H1 (cell line): ENCODE measurements around the gene CPA1.

ENCODE experiments used
- CREB1 ChIP-seq: IDR thresholded peaks from 2 replicates; pipeline ENCODE4 v1.6.1; 2012; ENCODE audit warnings: inconsistent platforms
- CTCF ChIP-seq, 3 experiments: IDR thresholded peaks; 1 replicate in 2 of 3; 2 replicates in 1 of 3; pipeline versions ENCODE4 v1.5.1 to v1.6.1; 2011; ENCODE audit warnings: low read length in 3 of 3, mild to moderate bottlenecking in 3 of 3, inconsistent platforms in 2 of 3, low read depth in 1 of 3, moderate library complexity in 1 of 3; ENCODE audit not compliant: insufficient read depth in 1 of 3; ENCODE audit errors: control extremely low read depth in 1 of 3
- EP300 ChIP-seq, 2 experiments: IDR thresholded peaks; 1 replicate in 1 of 2; 2 replicates in 1 of 2; pipeline ENCODE4 v1.6.1; 2011 to 2012; ENCODE audit warnings: low read depth in 2 of 2, low read length in 2 of 2, mild to moderate bottlenecking in 2 of 2, borderline replicate concordance in 1 of 2, inconsistent platforms in 1 of 2, moderate library complexity in 1 of 2
- EZH2 ChIP-seq: fragments of 200-600 bp; sonication (generic); IDR thresholded peaks from 2 replicates; pipeline ENCODE4 v1.7.1; 2012; ENCODE audit warnings: low read depth, mild to moderate bottlenecking, moderate library complexity, low read length, inconsistent platforms; ENCODE audit not compliant: severe bottlenecking
- FOSL1 ChIP-seq: IDR thresholded peaks from 2 replicates; pipeline ENCODE4 v1.6.1; 2011; ENCODE audit warnings: mild to moderate bottlenecking, low read depth, low read length, moderate library complexity; ENCODE audit not compliant: insufficient read depth
- HDAC2 ChIP-seq, 2 experiments: fragments of 300-600 bp in 1 of 2; sonication (generic) in 1 of 2; IDR thresholded peaks; 2 replicates each; pipeline ENCODE4 v1.6.1; 2011 to 2012; ENCODE audit warnings: low read depth in 2 of 2, low read length in 2 of 2, mild to moderate bottlenecking in 2 of 2, moderate library complexity in 2 of 2, borderline replicate concordance in 1 of 2, inconsistent platforms in 1 of 2
- MAFK ChIP-seq: IDR thresholded peaks from 2 replicates; pipeline ENCODE4 v1.6.1; 2012; ENCODE audit warnings: low read depth, mild to moderate bottlenecking, improper control_type of control experiment, low read length
- MAX ChIP-seq: IDR thresholded peaks from 2 replicates; pipeline ENCODE4 v1.6.1; 2012; ENCODE audit warnings: inconsistent platforms
- POLR2A ChIP-seq, 2 experiments: IDR thresholded peaks; 1 replicate in 1 of 2; 2 replicates in 1 of 2; pipeline ENCODE4 v1.6.1; 2011; ENCODE audit warnings: low read depth in 2 of 2, low read length in 2 of 2, mild to moderate bottlenecking in 2 of 2; ENCODE audit errors: control extremely low read depth in 1 of 2
- POLR2AphosphoS5 ChIP-seq: IDR thresholded peaks from 2 replicates; pipeline ENCODE4 v1.6.1; 2011; ENCODE audit warnings: low read depth, low read length
- RAD21 ChIP-seq, 2 experiments: IDR thresholded peaks in 1 of 2; conservative IDR thresholded peaks in 1 of 2; 2 replicates each; pipeline ENCODE4 v1.6.1; 2011; ENCODE audit warnings: low read depth in 2 of 2, low read length in 2 of 2, improper control_type of control experiment in 1 of 2, inconsistent platforms in 1 of 2, mild to moderate bottlenecking in 1 of 2, moderate library complexity in 1 of 2
- RNF2 ChIP-seq: fragments of 200-900, 300-1000 bp; sonication (generic); IDR thresholded peaks from 2 replicates; pipeline ENCODE4 v1.7.1; 2016; ENCODE audit warnings: borderline replicate concordance, low read depth, mild to moderate bottlenecking, antibody characterized with exemption, low read length; ENCODE audit not compliant: poor library complexity, severe bottlenecking; ENCODE audit errors: missing control alignments
- SP1 ChIP-seq: IDR thresholded peaks from 2 replicates; pipeline ENCODE4 v1.6.1; 2011; ENCODE audit warnings: low read depth, low read length
- TAF1 ChIP-seq: IDR thresholded peaks from 2 replicates; pipeline ENCODE4 v1.6.1; 2011; ENCODE audit warnings: mild to moderate bottlenecking, low read depth, low read length

GRCh38 chr7:130372402-130373165, 7.7 kb upstream of the CPA1 start:
- TF ChIP-seq CTCF (IDR thresholded peaks at IDR 0.05; ENCODE audit: control extremely low read depth in 1 of 3, insufficient read depth in 1 of 3, low read depth in 1 of 3, low read length in 3 of 3) = no peak
- no peak for TF ChIP-seq RNF2
- TF ChIP-seq FOSL1 = no peak
- TF ChIP-seq RAD21 (IDR thresholded peaks at IDR 0.05 in 1 of 2, conservative IDR thresholded peaks at IDR 0.05 in 1 of 2; ENCODE audit: low read depth in 2 of 2, low read length in 2 of 2) = no peak
- no peak for TF ChIP-seq EP300 (IDR thresholded peaks at IDR 0.05; ENCODE audit: borderline replicate concordance in 1 of 2, low read depth in 2 of 2, low read length in 2 of 2)
- TF ChIP-seq CREB1 = no peak
- no peak for TF ChIP-seq MAX
- TF ChIP-seq SP1 = no peak
- TF ChIP-seq MAFK = no peak
- no peak for TF ChIP-seq EZH2
- no peak for TF ChIP-seq TAF1
- no peak for TF ChIP-seq POLR2A (IDR thresholded peaks at IDR 0.05; ENCODE audit: control extremely low read depth in 1 of 2, low read depth in 2 of 2, low read length in 2 of 2)
- TF ChIP-seq HDAC2 (IDR thresholded peaks at IDR 0.05; ENCODE audit: borderline replicate concordance in 1 of 2, low read depth in 2 of 2, low read length in 2 of 2) = no peak
- TF ChIP-seq POLR2AphosphoS5 = no peak
